Activated naive CD4-positive, alpha-beta T cell treated with anti-CD3 and anti-CD28 coated beads, Interleukin-2, amount 10 ng/mL, durations not matched to agents 7 days and 5 days (primary cell): ENCODE data around the gene FOXC2.

Experiments
- CTCF ChIA-PET: fragments of 350-600 bp; sonication (Branson Sonifier 250); formaldehyde crosslinking; loops from one replicate; lab custom pipeline; 2021; ENCODE audit warnings: antibody characterized with exemption; lab: Charles Lee
- DNase-seq: peaks from one replicate; pipeline ENCODE4 v3.0.0-alpha.2; 2020
- H3K27ac Mint-ChIP-seq: one replicate; pipeline ENCODE4 v1.8.0; 2021; ENCODE audit warnings: mild to moderate bottlenecking, moderate library complexity, mixed read lengths
- H3K27me3 Mint-ChIP-seq: one replicate; pipeline ENCODE4 v1.8.0; 2021; ENCODE audit warnings: mild to moderate bottlenecking, mixed read lengths
- H3K36me3 Mint-ChIP-seq: one replicate; pipeline ENCODE4 v1.8.0; 2021; ENCODE audit warnings: mixed read lengths
- H3K4me1 Mint-ChIP-seq: one replicate; pipeline ENCODE4 v1.8.0; 2021; ENCODE audit warnings: mixed read lengths
- H3K4me3 Mint-ChIP-seq: one replicate; pipeline ENCODE4 v1.8.0; 2021; ENCODE audit warnings: mild to moderate bottlenecking, moderate library complexity, mixed read lengths
- H3K9me3 Mint-ChIP-seq: one replicate; pipeline ENCODE4 v1.8.0; 2021; ENCODE audit warnings: mixed read lengths

The FOXC2 gene

DNA sequence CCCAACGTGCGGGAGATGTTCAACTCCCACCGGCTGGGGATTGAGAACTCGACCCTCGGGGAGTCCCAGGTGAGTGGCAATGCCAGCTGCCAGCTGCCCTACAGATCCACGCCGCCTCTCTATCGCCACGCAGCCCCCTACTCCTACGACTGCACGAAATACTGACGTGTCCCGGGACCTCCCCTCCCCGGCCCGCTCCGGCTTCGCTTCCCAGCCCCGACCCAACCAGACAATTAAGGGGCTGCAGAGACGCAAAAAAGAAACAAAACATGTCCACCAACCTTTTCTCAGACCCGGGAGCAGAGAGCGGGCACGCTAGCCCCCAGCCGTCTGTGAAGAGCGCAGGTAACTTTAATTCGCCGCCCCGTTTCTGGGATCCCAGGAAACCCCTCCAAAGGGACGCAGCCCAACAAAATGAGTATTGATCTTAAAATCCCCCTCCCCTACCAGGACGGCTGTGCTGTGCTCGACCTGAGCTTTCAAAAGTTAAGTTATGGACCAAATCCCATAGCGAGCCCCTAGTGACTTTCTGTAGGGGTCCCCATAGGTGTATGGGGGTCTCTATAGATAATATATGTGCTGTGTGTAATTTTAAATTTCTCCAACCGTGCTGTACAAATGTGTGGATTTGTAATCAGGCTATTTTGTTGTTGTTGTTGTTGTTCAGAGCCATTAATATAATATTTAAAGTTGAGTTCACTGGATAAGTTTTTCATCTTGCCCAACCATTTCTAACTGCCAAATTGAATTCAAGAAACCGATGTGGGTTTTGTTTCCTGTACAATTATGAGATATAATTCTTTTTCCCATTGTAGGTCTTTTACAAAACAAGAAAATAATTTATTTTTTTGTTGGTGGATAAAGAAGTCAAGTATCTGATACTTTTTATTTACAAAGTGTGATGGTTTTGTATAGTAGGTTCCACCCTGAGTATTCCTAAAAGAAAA is 2.3 kb downstream of the FOXC2 start:
- no peak overlapping the region for H3K4me3 Mint-ChIP-seq
- H3K9me3 Mint-ChIP-seq: no peaks in the 10 kb centered on the region
- no peak for DNase-seq
- peaks cover 2% of the 10 kb centered on the region for H3K4me1 Mint-ChIP-seq
- CTCF ChIA-PET: interaction anchor here (0.6 kb wide), 1 partner anchor 571 kb away, joined by 3 read pairs; no protein-coding TSS in a partner anchor
- peaks cover 95% of the 10 kb centered on the region for H3K27me3 Mint-ChIP-seq
- peak overlapping the region; percentile 70 for H3K27ac Mint-ChIP-seq
- no peaks in the 10 kb centered on the region for H3K36me3 Mint-ChIP-seq

GRCh38 chr16:86569701-86570447 is 3.2 kb downstream of the FOXC2 start:
- H3K9me3 Mint-ChIP-seq: no peaks in the 10 kb centered on the region
- H3K27me3 Mint-ChIP-seq: peaks cover 95% of the 10 kb centered on the region
- H3K36me3 Mint-ChIP-seq: no peaks in the 10 kb centered on the region
- no peak for DNase-seq
- CTCF ChIA-PET: interaction anchor here (1.2 kb wide), 1 partner anchor 493 kb away, joined by 3 read pairs; no protein-coding TSS in a partner anchor
- no peaks in the 10 kb centered on the region for H3K4me1 Mint-ChIP-seq
- no peak overlapping the region for H3K27ac Mint-ChIP-seq
- H3K4me3 Mint-ChIP-seq: no peak overlapping the region

- CTCF ChIA-PET: interaction anchor here (1.2 kb wide), 1 partner anchor 492 kb away, joined by 3 read pairs; no protein-coding TSS in a partner anchor
Observed at GRCh38 chr16:86570558-86571529, 4.2 kb downstream of the FOXC2 start.

DNA sequence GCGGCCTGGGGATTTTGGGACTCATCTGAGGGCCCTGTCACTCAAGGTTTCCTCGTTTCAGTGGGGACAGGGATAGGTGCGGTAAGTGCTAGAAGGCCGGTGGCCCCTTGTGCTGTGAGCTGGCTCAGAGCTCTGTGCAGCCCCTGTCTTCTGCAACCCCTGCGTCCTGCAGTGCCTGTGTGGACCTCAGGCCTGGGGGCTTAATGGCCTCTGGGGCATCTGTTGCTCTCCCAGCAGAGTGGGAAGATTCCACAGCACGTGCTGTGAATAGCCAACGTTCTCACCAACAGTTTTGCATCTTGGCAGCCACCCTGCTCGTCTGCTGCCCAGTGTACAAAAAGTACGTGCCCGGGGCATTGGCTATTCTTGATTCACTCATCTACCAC is 4.9 kb downstream of the FOXC2 start:
- no peak for DNase-seq
- Mint-ChIP-seq H3K27ac (no peak overlapping the region), H3K36me3 (no peaks in the 10 kb centered on the region), H3K4me3 (no peak overlapping the region), H3K27me3 (peaks cover 95% of the 10 kb centered on the region), H3K9me3 (no peaks in the 10 kb centered on the region), H3K4me1 (peaks cover 5% of the 10 kb centered on the region)
- CTCF ChIA-PET: interaction anchor here (2.3 kb wide), 1 partner anchor 491 kb away, joined by 8 read pairs; no protein-coding TSS in a partner anchor

More at GRCh38 chr16:86570558-86571529, 4.2 kb downstream of the FOXC2 start:
- H3K27me3 Mint-ChIP-seq: peaks cover 95% of the 10 kb centered on the region
- DNase-seq: no peak
- H3K27ac Mint-ChIP-seq: no peak overlapping the region
- no peaks in the 10 kb centered on the region for H3K4me1 Mint-ChIP-seq
- H3K4me3 Mint-ChIP-seq: no peak overlapping the region
- no peaks in the 10 kb centered on the region for H3K36me3 Mint-ChIP-seq
- H3K9me3 Mint-ChIP-seq: no peaks in the 10 kb centered on the region

DNA sequence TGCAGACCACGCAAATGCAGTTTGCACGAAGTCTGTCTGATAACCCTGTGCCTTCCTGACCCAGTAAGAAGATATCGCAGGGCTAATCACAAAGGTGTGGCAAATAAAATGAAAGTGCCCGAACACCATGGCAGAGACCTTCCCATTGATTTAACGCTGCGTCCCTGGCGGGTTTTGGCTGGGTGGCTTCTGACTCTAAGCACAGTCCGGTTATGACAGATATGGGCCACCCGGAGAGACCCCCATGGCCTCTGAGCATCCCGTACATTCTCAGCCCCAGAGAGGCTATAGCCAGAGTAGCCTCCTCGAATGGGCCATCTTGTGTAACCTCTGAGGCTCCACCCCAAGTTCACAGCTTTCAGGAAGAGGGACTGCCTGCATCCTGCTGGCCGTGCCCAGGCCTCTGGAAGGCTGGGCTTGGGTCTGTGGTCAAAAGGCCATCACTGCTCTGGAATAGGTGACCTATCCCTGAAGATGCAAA is 5.5 kb downstream of the FOXC2 start:
- Mint-ChIP-seq H3K4me3 (no peak overlapping the region), H3K27ac (no peak overlapping the region), H3K27me3 (peaks cover 96% of the 10 kb centered on the region), H3K36me3 (no peaks in the 10 kb centered on the region), H3K9me3 (no peaks in the 10 kb centered on the region), H3K4me1 (peaks cover 8% of the 10 kb centered on the region)
- DNase-seq: no peak
- CTCF ChIA-PET: interaction anchor here (1.5 to 2.3 kb wide), 2 partner anchors 11 to 491 kb away, joined by 3 to 8 read pairs; no protein-coding TSS in a partner anchor

- no peaks in the 10 kb centered on the region for H3K9me3 Mint-ChIP-seq
- no peak overlapping the region for H3K4me3 Mint-ChIP-seq
- H3K36me3 Mint-ChIP-seq: no peaks in the 10 kb centered on the region
- CTCF ChIA-PET: interaction anchor here (1.5 to 2.3 kb wide), 2 partner anchors 11 to 490 kb away, joined by 3 to 8 read pairs; no protein-coding TSS in a partner anchor
- peaks cover 96% of the 10 kb centered on the region for H3K27me3 Mint-ChIP-seq
- H3K4me1 Mint-ChIP-seq: peaks cover 9% of the 10 kb centered on the region
- no peak for DNase-seq
- no peak overlapping the region for H3K27ac Mint-ChIP-seq
Observed at GRCh38 chr16:86572606-86573005, 6.0 kb downstream of the FOXC2 start.

DNA sequence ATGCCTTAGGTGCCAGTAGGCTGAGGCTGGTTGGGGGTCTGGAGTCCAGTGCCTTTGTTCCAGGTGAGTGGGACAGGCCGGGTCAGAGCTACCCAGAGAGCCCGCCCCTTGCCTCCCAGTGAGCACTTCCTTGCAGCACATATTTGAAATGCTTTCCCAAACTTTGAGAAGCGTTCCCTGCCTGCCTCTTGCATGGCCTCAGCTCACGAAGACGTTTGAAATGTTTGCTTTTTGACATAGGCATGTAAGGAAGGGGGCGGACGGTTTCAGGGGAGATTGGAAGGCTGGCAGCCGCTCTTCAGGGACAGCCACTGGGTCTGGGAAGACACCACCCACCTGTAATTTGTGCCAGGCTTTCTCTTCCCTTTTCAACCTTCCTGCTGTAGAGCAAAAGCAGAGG is 6.6 kb downstream of the FOXC2 start:
- H3K4me3 Mint-ChIP-seq: no peak overlapping the region
- peaks cover 100% of the 10 kb centered on the region for H3K27me3 Mint-ChIP-seq
- CTCF ChIA-PET: interaction anchor here (1.5 to 2.3 kb wide), 2 partner anchors 12 to 490 kb away, joined by 3 to 8 read pairs; no protein-coding TSS in a partner anchor
- H3K4me1 Mint-ChIP-seq: peaks cover 10% of the 10 kb centered on the region
- no peak for DNase-seq
- no peaks in the 10 kb centered on the region for H3K36me3 Mint-ChIP-seq
- no peaks in the 10 kb centered on the region for H3K9me3 Mint-ChIP-seq
- H3K27ac Mint-ChIP-seq: no peak overlapping the region

DNA sequence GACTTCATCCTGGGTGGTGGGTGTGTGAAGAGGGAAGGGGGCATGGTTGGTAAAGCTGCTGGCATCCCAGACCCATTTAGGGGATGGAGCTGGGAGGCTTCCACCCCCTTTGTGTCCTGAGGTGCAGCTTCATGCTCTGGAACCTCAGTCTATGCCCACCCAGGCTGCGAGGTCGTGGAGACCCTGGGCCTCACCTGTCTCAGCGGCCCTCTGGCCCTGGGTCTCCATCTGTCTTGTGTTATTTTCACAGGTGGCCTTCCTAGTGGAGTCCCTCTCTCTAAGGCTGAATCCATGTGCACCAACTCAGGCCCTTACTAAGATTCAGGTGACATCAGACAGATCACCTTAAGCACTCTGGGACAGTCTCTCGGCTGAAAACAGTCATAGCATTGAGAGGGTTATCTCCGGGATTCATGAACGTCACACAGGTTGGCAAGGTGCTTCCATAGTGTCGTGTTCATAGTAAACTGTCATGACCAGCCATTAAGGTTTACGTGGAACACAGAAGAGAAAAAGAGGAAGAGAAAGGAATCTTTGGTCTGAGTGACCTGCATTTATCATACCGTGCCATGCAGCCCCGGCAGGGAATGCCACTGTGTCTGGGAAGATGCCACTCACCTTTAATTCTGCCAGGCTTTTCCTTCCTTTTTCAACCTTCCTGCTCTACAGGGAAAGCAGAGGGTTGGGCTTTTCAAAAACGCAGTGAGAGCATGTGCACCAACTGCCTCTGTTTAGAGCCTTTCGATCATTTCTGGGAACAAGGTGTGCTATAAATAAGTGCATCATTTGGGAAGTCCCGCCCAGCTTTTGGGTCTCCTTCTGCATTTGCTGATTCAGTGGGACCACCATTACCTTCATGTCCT is 7.2 kb downstream of the FOXC2 start:
- Mint-ChIP-seq H3K27me3 (peaks cover 100% of the 10 kb centered on the region), H3K36me3 (no peaks in the 10 kb centered on the region), H3K27ac (no peak overlapping the region), H3K4me3 (no peak overlapping the region), H3K9me3 (no peaks in the 10 kb centered on the region), H3K4me1 (peaks cover 11% of the 10 kb centered on the region)
- DNase-seq: no peak
- CTCF ChIA-PET: interaction anchor here (1.5 to 2.3 kb wide), 2 partner anchors 13 to 489 kb away, joined by 3 to 8 read pairs; no protein-coding TSS in a partner anchor

- Mint-ChIP-seq H3K9me3 (no peaks in the 10 kb centered on the region), H3K4me3 (no peak overlapping the region), H3K27ac (no peak overlapping the region), H3K27me3 (peaks cover 100% of the 10 kb centered on the region), H3K36me3 (no peaks in the 10 kb centered on the region), H3K4me1 (peaks cover 12% of the 10 kb centered on the region)
- CTCF ChIA-PET: interaction anchor here (1.4 kb wide), 1 partner anchor 299 kb away, joined by 3 read pairs; no protein-coding TSS in a partner anchor
- DNase-seq: no peak
Observed at GRCh38 chr16:86574646-86575045, 8.0 kb downstream of the FOXC2 start.

DNA sequence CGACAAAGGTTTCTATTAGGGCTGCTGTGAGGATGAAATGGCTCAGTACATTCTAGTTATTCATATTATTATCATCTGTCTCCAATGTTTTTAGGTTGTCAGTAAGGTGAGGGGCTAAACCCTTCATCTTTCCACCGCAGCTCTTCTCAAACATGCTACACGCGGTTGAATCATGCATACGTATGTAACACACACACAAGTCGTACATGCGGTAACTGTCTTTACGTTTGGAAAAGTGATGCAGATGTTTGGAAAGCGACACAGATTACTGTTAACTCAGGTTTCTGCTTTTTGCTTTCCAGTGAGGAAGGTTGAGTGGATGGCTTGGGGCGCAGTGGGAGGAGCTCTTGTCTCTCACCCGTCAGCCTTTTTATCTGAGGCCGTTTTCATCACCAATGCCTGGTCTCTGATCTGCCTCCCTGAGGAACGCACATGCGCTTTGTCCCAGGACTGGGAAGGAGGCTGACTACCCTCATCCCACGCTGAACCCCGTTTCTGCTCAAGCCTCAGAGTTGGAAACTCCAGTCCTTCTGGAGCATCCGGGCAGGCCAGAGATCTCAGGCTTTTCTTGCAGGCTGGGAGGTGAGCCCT is 8.6 kb downstream of the FOXC2 start:
- Mint-ChIP-seq H3K27me3 (peaks cover 100% of the 10 kb centered on the region), H3K36me3 (no peaks in the 10 kb centered on the region), H3K27ac (no peak overlapping the region), H3K4me3 (no peak overlapping the region), H3K4me1 (peaks cover 12% of the 10 kb centered on the region), H3K9me3 (no peaks in the 10 kb centered on the region)
- no peak for DNase-seq
- CTCF ChIA-PET: interaction anchor here (1.4 to 1.5 kb wide), 2 partner anchors 299 to 488 kb away, joined by 3 to 8 read pairs; no protein-coding TSS in a partner anchor

DNA sequence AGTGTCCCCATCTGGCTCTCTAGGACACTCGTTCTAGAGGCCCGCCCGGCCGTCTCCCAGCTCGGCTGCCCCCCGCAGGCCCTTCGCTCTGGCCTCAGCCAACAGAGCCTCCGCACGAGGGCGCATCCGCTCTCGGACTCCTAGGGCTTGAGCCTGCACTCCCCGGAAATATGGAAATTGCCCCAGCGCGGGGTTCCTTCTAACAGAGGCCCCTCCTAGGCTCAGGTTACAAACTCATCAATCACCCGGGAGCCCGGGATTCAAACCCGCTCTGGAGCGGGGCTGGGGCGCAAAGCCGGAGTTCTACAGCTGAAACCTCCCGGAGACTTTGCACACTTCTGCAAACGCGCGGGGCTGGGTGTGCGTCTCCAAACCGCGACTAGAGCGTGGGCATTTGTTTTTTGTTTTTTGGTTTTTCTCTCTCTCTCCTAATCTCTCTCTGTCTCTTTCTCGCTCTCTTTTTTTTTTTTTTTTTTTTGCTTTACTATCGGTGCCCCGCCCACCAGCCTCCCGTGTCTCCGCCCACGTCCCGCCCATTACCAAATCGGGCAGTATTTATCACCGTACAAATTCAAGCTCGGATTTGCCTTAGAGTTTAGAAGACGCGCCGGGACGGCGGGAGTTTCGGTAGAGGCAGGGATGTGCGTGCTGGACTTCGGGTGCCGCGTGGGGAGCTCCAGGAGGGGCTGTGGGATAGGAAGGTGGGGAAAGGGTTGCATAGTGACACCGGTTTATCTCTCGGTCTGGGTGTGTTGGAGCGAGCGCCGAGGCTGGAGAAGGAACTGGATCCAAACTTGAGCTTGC is 9.3 kb downstream of the FOXC2 start:
- Mint-ChIP-seq H3K9me3 (no peaks in the 10 kb centered on the region), H3K4me3 (peak overlapping the region; percentile 76), H3K4me1 (peaks cover 12% of the 10 kb centered on the region), H3K27ac (no peak overlapping the region), H3K36me3 (no peaks in the 10 kb centered on the region), H3K27me3 (peaks cover 98% of the 10 kb centered on the region)
- CTCF ChIA-PET: interaction anchor here (0.7 to 1.5 kb wide), 3 partner anchors 11 to 487 kb away, joined by 3 to 8 read pairs (median 4); no protein-coding TSS in a partner anchor
- DNase-seq: peak; percentile 75
